K562 (cell line): ENCODE results near the gene SH3BGRL3. TPM values are rescaled to one million over a fixed set of nuclear protein-coding genes. Genes with fewer than 3 reads are reported as not detected.

ENCODE experiments used
- CREB3L1 ChIP-seq: fragments of 450-650 bp; IDR thresholded peaks from 2 replicates; pipeline ENCODE4 v1.6.1; 2014; ENCODE audit warnings: low read depth, mild to moderate bottlenecking, moderate library complexity, borderline replicate concordance
- E2F3 ChIP-seq: fragments of 250-450 bp; sonication (Bioruptor Pico); IDR thresholded peaks from 2 replicates; pipeline ENCODE4 v1.4.0; 2020; ENCODE audit warnings: mild to moderate bottlenecking
- E4F1 ChIP-seq: fragments of 250-450 bp; sonication (Bioruptor Pico); IDR thresholded peaks from 2 replicates; pipeline ENCODE4 v1.5.0; 2021; ENCODE audit warnings: mild to moderate bottlenecking, borderline replicate concordance
- ERF ChIP-seq: fragments of 450-650 bp; formaldehyde crosslinking; IDR thresholded peaks from 2 replicates; pipeline ENCODE4 v1.4.0; 2020; ENCODE audit warnings: mild to moderate bottlenecking, mixed read lengths
- FOSL1 ChIP-seq: fragments of 200-800 bp; sonication (Bioruptor generic); conservative IDR thresholded peaks from 2 replicates; pipeline ENCODE4 v1.6.1; 2016; ENCODE audit warnings: missing genetic modification characterization, missing compliant biosample characterization
- GABPB1 ChIP-seq: sonication (generic); formaldehyde crosslinking; IDR thresholded peaks from 2 replicates; pipeline ENCODE4 v1.8.0; 2022; ENCODE audit warnings: mild to moderate bottlenecking, missing genetic modification reagents
- IRF2 ChIP-seq: sonication (generic); formaldehyde crosslinking; IDR thresholded peaks from 2 replicates; pipeline ENCODE4 v1.8.1; 2022; ENCODE audit warnings: mild to moderate bottlenecking, missing genetic modification reagents
- L3MBTL2 ChIP-seq: fragments of 450-650 bp; IDR thresholded peaks from 2 replicates; pipeline ENCODE4 v1.6.1; 2016; ENCODE audit warnings: mild to moderate bottlenecking, moderate library complexity
- PRPF4 ChIP-seq: fragments of 200-400 bp; formaldehyde crosslinking; IDR thresholded peaks from one replicate; pipeline ENCODE4 v1.6.1; 2017; ENCODE audit warnings: low read length, low read depth, mild to moderate bottlenecking; ENCODE audit not compliant: insufficient read depth, poor library complexity, severe bottlenecking
- SNIP1 ChIP-seq: fragments of 450-650 bp; IDR thresholded peaks from 2 replicates; pipeline ENCODE4 v1.7.1; 2017; ENCODE audit warnings: low read depth, mild to moderate bottlenecking
- SRSF7 ChIP-seq: fragments of 200-400 bp; formaldehyde crosslinking; optimal IDR thresholded peaks from 2 replicates; pipeline ENCODE3; 2017; ENCODE audit warnings: mild to moderate bottlenecking, low read depth, low read length
- TFE3 ChIP-seq: fragments of 450-650 bp; formaldehyde crosslinking; IDR thresholded peaks from 2 replicates; pipeline ENCODE4 v1.4.0; 2020; ENCODE audit warnings: mild to moderate bottlenecking, mixed read lengths
- WHSC1 ChIP-seq: IDR thresholded peaks from one replicate; pipeline ENCODE4 v1.6.1; 2012; ENCODE audit warnings: low read length, control low read depth, inconsistent platforms
- ZKSCAN3 ChIP-seq: fragments of 250-450 bp; sonication (Bioruptor Pico); IDR thresholded peaks from 2 replicates; pipeline ENCODE4 v1.4.0; 2020
- polyA plus RNA-seq, 8 experiments: library from polyadenylated mRNA; depleted of rRNA in 4 of 8; stranded (reverse) in 5 of 8; unstranded in 3 of 8; fragments of >200 nt; fragmentation: Nextera tagmentation in 2 of 8; fragmentation: Illumina TruSeq in 1 of 8; extraction: Ambion mirVana in 2 of 8; extraction: Trizol in 1 of 8; gene quantifications; 2 replicates each; pipeline versions ENCODE4 v1.2.1 to v1.2.3, GENCODE V29; 2011 to 2014; ENCODE audit warnings: inconsistent platforms in 1 of 8, missing spikeins in 1 of 8
- total RNA-seq, 7 experiments: library from RNA; depleted of rRNA in 6 of 7; stranded (reverse); fragments of >200 nt in 6 of 7; fragmentation: Illumina TruSeq in 2 of 7; extraction: Trizol in 2 of 7; gene quantifications; 2 replicates each; pipeline versions ENCODE4 v1.2.1 to v1.2.3, GENCODE V29; 2011 to 2021; ENCODE audit warnings: low replicate concordance in 1 of 7
- TF ChIP-seq, protein P1 (sequence below): fragments of 250-450 bp; sonication (Bioruptor Pico); IDR thresholded peaks from 2 replicates; pipeline ENCODE4 v1.8.0; 2022; ENCODE audit warnings: inconsistent platforms, mild to moderate bottlenecking, moderate library complexity, borderline replicate concordance
- TF ChIP-seq, protein P2 (sequence below), 2 experiments: fragments of 150-350 bp in 1 of 2; IDR thresholded peaks; 2 replicates each; pipeline ENCODE4 v1.6.1; 2012 to 2016; ENCODE audit warnings: low read depth in 2 of 2, low read length in 2 of 2, mild to moderate bottlenecking in 1 of 2, moderate library complexity in 1 of 2

The SH3BGRL3 gene
- total and polyA plus RNA-seq, 9 of the 15 experiments (the other 6 are each of a cell fraction or from before 2014, with no cell fraction given), result 30.3 to 140 (median 54.2) TPM

DNA sequence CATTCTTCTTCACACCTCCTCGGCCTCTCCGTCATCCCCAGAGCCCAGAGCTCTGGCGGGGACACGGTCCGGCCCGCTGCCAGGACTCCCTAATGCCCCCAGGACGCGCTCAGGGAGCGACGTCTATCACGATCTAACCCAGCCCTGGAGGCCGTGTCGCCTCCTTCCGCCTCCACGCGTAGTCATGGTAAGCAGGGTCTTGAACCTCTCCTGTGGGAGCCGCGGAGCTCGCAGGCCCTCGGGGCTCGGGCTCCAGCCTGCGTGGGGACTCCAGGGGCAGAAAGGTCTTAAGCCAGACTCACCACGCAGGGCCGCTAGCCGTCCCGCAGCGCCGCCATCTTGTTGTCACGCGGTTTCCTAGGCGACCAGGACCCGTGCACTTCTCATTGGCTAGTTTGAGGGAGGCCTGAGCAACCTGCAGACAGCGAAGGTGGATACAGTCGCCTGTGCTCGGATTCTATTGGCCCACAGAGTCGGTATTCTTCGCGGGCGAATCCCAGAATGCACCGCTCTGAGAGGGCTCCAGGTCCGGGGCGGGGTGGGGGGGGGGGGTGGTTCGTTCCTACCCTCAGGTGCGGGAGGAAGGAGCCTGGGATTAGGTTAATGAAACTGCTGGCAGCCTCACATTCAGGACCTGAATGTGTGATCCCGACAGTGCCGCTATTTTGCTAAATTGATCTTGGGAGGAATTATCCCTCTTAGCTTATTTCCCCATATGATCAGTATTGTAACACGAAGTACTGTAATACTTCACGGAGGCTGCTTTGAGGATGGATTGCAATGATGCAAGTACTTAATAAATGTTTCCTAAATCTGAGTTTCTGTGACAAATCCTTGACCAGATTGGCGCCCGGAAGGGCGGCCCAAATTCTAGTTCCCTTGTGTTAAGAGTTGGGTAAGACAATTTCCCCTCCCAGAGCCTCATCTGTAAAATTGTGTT lies 26.7 kb downstream of the SH3BGRL3 start, which contains the start of gene UBXN11 (continued):
- TF ChIP-seq TFE3 (CRISPR knock-in tag), result peak; percentile 24; the same call in 1 of the 2 replicates
- TF ChIP-seq ZKSCAN3 (CRISPR knock-in tag), result no peak
- TF ChIP-seq FOSL1 (tag), result no peak
- TF ChIP-seq E2F3 (CRISPR knock-in tag), result no peak
- TF ChIP-seq, protein P1, sequence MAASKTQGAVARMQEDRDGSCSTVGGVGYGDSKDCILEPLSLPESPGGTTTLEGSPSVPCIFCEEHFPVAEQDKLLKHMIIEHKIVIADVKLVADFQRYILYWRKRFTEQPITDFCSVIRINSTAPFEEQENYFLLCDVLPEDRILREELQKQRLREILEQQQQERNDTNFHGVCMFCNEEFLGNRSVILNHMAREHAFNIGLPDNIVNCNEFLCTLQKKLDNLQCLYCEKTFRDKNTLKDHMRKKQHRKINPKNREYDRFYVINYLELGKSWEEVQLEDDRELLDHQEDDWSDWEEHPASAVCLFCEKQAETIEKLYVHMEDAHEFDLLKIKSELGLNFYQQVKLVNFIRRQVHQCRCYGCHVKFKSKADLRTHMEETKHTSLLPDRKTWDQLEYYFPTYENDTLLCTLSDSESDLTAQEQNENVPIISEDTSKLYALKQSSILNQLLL, result no peak
- TF ChIP-seq IRF2 (CRISPR knock-in tag), result no peak
- TF ChIP-seq L3MBTL2, result peak; percentile 61
- TF ChIP-seq WHSC1, result no peak
- no peak for TF ChIP-seq SRSF7
- no peak for TF ChIP-seq PRPF4
- TF ChIP-seq SNIP1, result no peak
- TF ChIP-seq GABPB1 (CRISPR knock-in tag), result no peak; the same call in 1 of the 2 replicates
- TF ChIP-seq ERF (CRISPR knock-in tag), result no peak
- TF ChIP-seq, protein P2, sequence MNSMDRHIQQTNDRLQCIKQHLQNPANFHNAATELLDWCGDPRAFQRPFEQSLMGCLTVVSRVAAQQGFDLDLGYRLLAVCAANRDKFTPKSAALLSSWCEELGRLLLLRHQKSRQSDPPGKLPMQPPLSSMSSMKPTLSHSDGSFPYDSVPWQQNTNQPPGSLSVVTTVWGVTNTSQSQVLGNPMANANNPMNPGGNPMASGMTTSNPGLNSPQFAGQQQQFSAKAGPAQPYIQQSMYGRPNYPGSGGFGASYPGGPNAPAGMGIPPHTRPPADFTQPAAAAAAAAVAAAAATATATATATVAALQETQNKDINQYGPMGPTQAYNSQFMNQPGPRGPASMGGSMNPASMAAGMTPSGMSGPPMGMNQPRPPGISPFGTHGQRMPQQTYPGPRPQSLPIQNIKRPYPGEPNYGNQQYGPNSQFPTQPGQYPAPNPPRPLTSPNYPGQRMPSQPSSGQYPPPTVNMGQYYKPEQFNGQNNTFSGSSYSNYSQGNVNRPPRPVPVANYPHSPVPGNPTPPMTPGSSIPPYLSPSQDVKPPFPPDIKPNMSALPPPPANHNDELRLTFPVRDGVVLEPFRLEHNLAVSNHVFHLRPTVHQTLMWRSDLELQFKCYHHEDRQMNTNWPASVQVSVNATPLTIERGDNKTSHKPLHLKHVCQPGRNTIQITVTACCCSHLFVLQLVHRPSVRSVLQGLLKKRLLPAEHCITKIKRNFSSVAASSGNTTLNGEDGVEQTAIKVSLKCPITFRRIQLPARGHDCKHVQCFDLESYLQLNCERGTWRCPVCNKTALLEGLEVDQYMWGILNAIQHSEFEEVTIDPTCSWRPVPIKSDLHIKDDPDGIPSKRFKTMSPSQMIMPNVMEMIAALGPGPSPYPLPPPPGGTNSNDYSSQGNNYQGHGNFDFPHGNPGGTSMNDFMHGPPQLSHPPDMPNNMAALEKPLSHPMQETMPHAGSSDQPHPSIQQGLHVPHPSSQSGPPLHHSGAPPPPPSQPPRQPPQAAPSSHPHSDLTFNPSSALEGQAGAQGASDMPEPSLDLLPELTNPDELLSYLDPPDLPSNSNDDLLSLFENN (IDR thresholded peaks at IDR 0.05; ENCODE audit: low read depth in 2 of 2, low read length in 2 of 2), result no peak
- TF ChIP-seq CREB3L1, result no peak
- TF ChIP-seq E4F1 (CRISPR knock-in tag), result no peak
